DMS79 treated with DMSO at 0.1 percent for 48 hours (cell line): Measurements from ENCODE around the gene KLK12.

Experiments
- DNase-seq: peaks from one replicate; lab custom pipeline; 2025; lab: John Stamatoyannopoulos, UW

KLK12 gene

DNA sequence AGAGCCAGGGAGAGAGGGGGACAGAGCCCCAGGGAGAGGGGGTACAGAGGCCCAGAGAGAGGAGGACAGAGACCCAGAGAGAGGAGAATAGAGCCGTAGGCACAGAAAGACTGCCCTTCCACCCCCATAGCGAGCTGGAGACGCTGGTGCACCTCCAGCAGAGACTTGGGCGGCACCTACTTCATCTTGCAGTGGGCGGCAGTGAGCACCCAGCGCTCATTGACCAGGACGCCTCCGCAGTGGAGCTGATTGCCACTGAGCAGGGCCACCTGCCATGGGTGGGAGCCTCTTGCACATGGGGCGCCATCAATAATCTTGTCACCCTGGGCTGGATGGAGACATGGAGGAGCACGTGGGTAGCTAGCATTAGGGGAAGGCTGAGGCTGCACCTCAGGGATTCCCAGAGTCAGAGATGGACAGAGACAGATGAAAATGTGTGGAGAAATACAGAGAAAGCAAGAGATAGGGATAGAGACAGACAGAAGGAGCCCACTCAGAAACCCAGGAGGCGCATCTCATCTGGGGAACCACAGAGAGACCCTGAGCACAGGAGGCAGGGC, 53.1 kb downstream of the KLK12 start:
- DNase-seq, result no peak

- DNase-seq, result no peak
Measured at GRCh38 chr19:50980208-50980607, 54.6 kb downstream of the KLK12 start.

DNA sequence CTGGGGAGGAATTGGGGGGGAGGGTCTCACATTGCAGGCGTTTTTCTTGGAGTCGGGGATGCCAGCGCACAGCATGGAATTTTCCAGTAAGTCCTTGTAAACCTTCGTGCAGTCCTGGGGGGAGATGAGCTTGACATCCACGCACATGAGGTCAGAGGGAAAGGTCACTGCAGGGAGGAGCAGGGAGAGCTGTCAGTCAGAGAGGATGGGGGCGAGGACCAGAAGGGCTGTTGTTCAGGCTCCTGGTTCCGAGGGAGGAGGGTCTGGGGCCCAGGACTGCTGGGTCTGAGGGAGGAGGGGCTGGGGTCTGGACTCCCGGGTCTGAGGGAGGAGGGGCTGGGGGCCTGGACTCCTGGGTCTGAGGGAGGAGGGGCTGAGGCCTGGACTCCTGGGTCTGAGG, 55.0 kb downstream of the KLK12 start:
- no peak for DNase-seq
